GDM1 (cell line): Measurements from ENCODE around the gene FBN3.

Experiments
- DNase-seq: peaks from one replicate; lab custom pipeline; 2025; lab: John Stamatoyannopoulos, UW

Gene FBN3

GRCh38 chr19:8020681-8021080 is 128.7 kb downstream of the FBN3 start:
- no peak for DNase-seq

GRCh38 chr19:8017808-8018207 is 131.6 kb downstream of the FBN3 start:
- no peak for DNase-seq
